Calu3 (cell line): ENCODE measurements around the gene C1QTNF5. TPM values are rescaled to one million over a fixed set of nuclear protein-coding genes. Genes with fewer than 3 reads are reported as not detected.

Experiments used
- BruUV-seq: library from RNA; stranded (reverse); fragments of 400-500 nt; replicated peaks from 2 replicates; lab custom pipeline; 2021; lab: Mats Ljungman, UMichigan
- CTCF ChIA-PET: fragments of 300-600 bp; sonication (Branson Sonifier 250); formaldehyde crosslinking; loops from one replicate; lab custom pipeline; 2022; ENCODE audit warnings: antibody characterized with exemption; lab: Charles Lee
- DNase-seq: peaks from one replicate; pipeline ENCODE4 v3.0.0; 2022
- H3K27ac Mint-ChIP-seq: one replicate; pipeline ENCODE4 v1.8.0; 2022; ENCODE audit warnings: mixed read lengths; ENCODE audit not compliant: unreplicated experiment
- H3K27me3 Mint-ChIP-seq: one replicate; pipeline ENCODE4 v1.8.0; 2022; ENCODE audit warnings: mixed read lengths; ENCODE audit not compliant: unreplicated experiment
- H3K36me3 Mint-ChIP-seq: one replicate; pipeline ENCODE4 v1.8.0; 2022; ENCODE audit warnings: mild to moderate bottlenecking, moderate library complexity, mixed read lengths; ENCODE audit not compliant: insufficient read depth, unreplicated experiment
- H3K4me1 Mint-ChIP-seq: one replicate; pipeline ENCODE4 v1.8.0; 2022; ENCODE audit warnings: mild to moderate bottlenecking, low read depth, mixed read lengths; ENCODE audit not compliant: unreplicated experiment
- H3K4me3 Mint-ChIP-seq: one replicate; pipeline ENCODE4 v1.8.0; 2022; ENCODE audit warnings: mild to moderate bottlenecking, low read depth, moderate library complexity, mixed read lengths; ENCODE audit not compliant: unreplicated experiment
- H3K9me3 Mint-ChIP-seq: one replicate; pipeline ENCODE4 v1.8.0; 2022; ENCODE audit warnings: low read depth, mixed read lengths; ENCODE audit not compliant: unreplicated experiment
- intact Hi-C: fragments of 100-400 bp; cut with micrococcal nuclease; formaldehyde crosslinking; loops from one replicate; pipeline ENCODE4 v1.10.0; 2022; ENCODE audit not compliant: unreplicated experiment
- total RNA-seq: library from RNA; stranded (reverse); gene quantifications from 2 replicates; pipeline ENCODE4 v1.2.3, GENCODE V29; 2022
- TF ChIP-seq, protein P1 (sequence below): fragments of 200-600 bp; IDR thresholded peaks from one replicate; pipeline ENCODE4 v1.8.0; 2022; ENCODE audit warnings: antibody characterized with exemption; ENCODE audit not compliant: unreplicated experiment

Gene C1QTNF5
- total RNA-seq, 1 experiment from 2014 or later = not detected

GRCh38 chr11:119324189-119324588, 16.5 kb downstream of the C1QTNF5 start:
- DNase-seq = no peak
- CTCF ChIA-PET = interaction anchor here (1.3 to 1.6 kb wide), 2 partner anchors 14 to 50 kb away, joined by 3 to 14 read pairs; no protein-coding TSS in a partner anchor
- Mint-ChIP-seq H3K4me1 (no peaks in the 10 kb centered on the region), H3K9me3 (no peaks in the 10 kb centered on the region), H3K36me3 (no peaks in the 10 kb centered on the region), H3K27ac (no peak overlapping the region), H3K4me3 (no peak overlapping the region), H3K27me3 (peaks cover 12% of the 10 kb centered on the region)
- intact Hi-C loops = loop anchor here (5.0 kb wide), 1 partner anchor 48 kb away; no protein-coding TSS in a partner anchor
- TF ChIP-seq, protein P1, sequence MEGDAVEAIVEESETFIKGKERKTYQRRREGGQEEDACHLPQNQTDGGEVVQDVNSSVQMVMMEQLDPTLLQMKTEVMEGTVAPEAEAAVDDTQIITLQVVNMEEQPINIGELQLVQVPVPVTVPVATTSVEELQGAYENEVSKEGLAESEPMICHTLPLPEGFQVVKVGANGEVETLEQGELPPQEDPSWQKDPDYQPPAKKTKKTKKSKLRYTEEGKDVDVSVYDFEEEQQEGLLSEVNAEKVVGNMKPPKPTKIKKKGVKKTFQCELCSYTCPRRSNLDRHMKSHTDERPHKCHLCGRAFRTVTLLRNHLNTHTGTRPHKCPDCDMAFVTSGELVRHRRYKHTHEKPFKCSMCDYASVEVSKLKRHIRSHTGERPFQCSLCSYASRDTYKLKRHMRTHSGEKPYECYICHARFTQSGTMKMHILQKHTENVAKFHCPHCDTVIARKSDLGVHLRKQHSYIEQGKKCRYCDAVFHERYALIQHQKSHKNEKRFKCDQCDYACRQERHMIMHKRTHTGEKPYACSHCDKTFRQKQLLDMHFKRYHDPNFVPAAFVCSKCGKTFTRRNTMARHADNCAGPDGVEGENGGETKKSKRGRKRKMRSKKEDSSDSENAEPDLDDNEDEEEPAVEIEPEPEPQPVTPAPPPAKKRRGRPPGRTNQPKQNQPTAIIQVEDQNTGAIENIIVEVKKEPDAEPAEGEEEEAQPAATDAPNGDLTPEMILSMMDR = no peak
- BruUV-seq = no TSS peak

DNA sequence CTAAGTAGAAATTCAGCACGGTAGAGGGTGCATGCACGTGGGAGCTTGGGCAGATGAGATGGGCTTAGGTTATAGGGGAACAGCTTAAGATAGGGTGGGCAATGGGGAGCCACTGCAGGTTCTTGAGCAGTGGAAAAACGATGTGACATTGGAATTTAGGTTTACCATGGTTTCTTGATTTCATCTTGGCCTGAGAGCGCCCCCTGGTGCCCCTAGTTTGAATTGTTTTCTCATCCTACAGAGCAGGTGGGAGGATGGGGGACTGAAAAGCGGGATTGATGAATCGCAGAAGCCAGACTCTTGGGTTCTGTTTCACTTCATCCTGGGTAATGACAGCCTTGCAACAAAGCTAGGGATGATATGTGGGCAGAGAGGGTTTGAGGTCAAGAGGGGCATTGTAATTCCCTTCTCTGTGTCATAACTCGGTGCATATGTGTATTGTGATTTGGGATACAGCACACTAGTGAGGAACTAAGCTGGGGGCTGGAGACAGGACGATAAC, 17.1 kb downstream of the C1QTNF5 start:
- Mint-ChIP-seq H3K4me3 (no peak overlapping the region), H3K36me3 (no peaks in the 10 kb centered on the region), H3K9me3 (no peaks in the 10 kb centered on the region), H3K27me3 (peaks cover 18% of the 10 kb centered on the region), H3K4me1 (no peaks in the 10 kb centered on the region), H3K27ac (no peak overlapping the region)
- TF ChIP-seq, protein P1 = peak; percentile 27
- BruUV-seq = no TSS peak
- peak; percentile 70 for DNase-seq
- intact Hi-C loops = loop anchor here (5.0 kb wide), 1 partner anchor 49 kb away; no protein-coding TSS in a partner anchor
- CTCF ChIA-PET = interaction anchor here (1.3 to 1.6 kb wide), 2 partner anchors 15 to 51 kb away, joined by 3 to 14 read pairs; no protein-coding TSS in a partner anchor

DNA sequence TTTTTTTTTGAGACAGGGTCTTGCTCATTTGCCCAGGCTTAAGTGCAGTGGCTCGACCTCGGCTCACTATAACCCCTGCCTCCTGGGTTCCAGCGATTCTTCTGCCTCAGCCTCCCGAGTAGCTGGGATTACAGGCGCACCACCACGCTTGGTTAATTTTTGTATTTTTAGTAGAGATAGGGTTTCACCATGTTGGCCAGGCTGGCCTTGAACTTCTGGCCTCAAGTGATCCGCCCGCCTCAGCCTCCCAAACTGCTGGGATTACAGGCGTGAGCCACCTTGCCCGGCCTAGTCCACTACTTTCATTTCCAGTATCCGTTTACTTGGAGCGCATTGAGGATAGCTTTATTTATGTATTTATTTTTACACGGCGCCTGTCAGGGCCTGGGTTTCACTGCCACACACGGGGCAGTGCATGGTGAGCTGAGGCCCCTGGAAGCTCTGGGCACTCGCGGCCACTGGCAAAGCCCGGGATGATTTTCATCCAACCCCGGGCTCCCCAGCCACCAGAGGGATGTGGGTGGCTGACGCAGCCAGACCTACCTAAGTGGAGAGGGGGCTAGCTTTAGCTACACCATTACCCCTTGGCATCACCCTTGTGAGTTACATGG, 17.7 kb downstream of the C1QTNF5 start:
- no TSS peak for BruUV-seq
- DNase-seq = no peak
- CTCF ChIA-PET = interaction anchor here (1.3 to 1.6 kb wide), 2 partner anchors 15 to 51 kb away, joined by 3 to 14 read pairs; no protein-coding TSS in a partner anchor
- Mint-ChIP-seq H3K36me3 (no peaks in the 10 kb centered on the region), H3K9me3 (no peaks in the 10 kb centered on the region), H3K4me1 (no peaks in the 10 kb centered on the region), H3K4me3 (no peak overlapping the region), H3K27ac (no peak overlapping the region), H3K27me3 (peaks cover 21% of the 10 kb centered on the region)
- TF ChIP-seq, protein P1 = no peak
- intact Hi-C loops = loop anchor here (5.0 kb wide), 1 partner anchor 49 kb away; no protein-coding TSS in a partner anchor

DNA sequence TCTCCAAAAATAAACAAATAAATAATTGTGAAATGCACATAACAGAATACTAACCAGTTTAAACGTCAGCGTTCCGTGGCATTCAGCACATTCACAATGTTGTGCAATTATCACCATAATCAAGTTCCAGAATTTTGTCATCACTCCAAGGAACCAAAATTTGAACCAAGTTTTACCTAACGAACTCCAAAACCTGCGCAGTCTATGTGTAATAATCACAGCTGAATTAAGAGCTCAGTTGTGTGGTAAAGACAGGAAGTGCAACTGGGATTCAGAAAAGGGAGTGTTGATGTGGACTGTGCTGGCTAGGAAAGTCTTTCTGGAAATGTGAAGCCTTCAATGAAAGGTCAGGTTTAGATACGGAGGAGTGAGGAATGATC, 18.3 kb downstream of the C1QTNF5 start:
- DNase-seq = no peak
- peaks cover 21% of the 10 kb centered on the region for H3K27me3 Mint-ChIP-seq
- no peak overlapping the region for H3K4me3 Mint-ChIP-seq
- TF ChIP-seq, protein P1 = no peak
- CTCF ChIA-PET = no interaction called here
- no peaks in the 10 kb centered on the region for H3K9me3 Mint-ChIP-seq
- intact Hi-C loops = loop anchor here (5.0 kb wide), 1 partner anchor 50 kb away; no protein-coding TSS in a partner anchor
- H3K27ac Mint-ChIP-seq = no peak overlapping the region
- no TSS peak for BruUV-seq
- no peaks in the 10 kb centered on the region for H3K4me1 Mint-ChIP-seq
- no peaks in the 10 kb centered on the region for H3K36me3 Mint-ChIP-seq
